H1 (cell line): ENCODE data around the gene PTPRE. TPM values are rescaled to one million over a fixed set of nuclear protein-coding genes. Genes with fewer than 3 reads are reported as not detected.

ENCODE experiments used
- ATF3 ChIP-seq: IDR thresholded peaks from 2 replicates; pipeline ENCODE4 v1.6.1; 2011; ENCODE audit warnings: low read depth, mild to moderate bottlenecking, low read length; ENCODE audit not compliant: insufficient read depth
- EP300 ChIP-seq, 2 experiments: IDR thresholded peaks; 1 replicate in 1 of 2; 2 replicates in 1 of 2; pipeline ENCODE4 v1.6.1; 2011 to 2012; ENCODE audit warnings: low read depth in 2 of 2, low read length in 2 of 2, mild to moderate bottlenecking in 2 of 2, borderline replicate concordance in 1 of 2, inconsistent platforms in 1 of 2, moderate library complexity in 1 of 2
- polyA plus RNA-seq, 7 experiments: library from polyadenylated mRNA; depleted of rRNA in 3 of 7; stranded (reverse) in 5 of 7; unstranded in 2 of 7; fragments of >200 nt in 5 of 7; fragments of 200-250 nt in 2 of 7; gene quantifications; 1 replicate in 5 of 7; 2 replicates in 1 of 7; 4 replicates in 1 of 7; pipeline versions ENCODE4 v1.2.1 to v1.2.3, GENCODE V29; 2011 to 2013; ENCODE audit warnings: missing spikeins in 2 of 7, mixed read lengths in 2 of 7
- total RNA-seq: library from RNA; stranded (reverse); fragmentation: NEBNext Ultra II Directional; extraction: Animal tissue kit (Norgen Biotek cat#: 25700); gene quantifications from 2 replicates; pipeline ENCODE4 v1.2.1, GENCODE V29; 2021

Gene PTPRE
- total and polyA plus RNA-seq, 2 of the 8 experiments (the other 6 are each of a cell fraction or from before 2014, with no cell fraction given), result 0.33 to 0.54 TPM

- TF ChIP-seq EP300 (IDR thresholded peaks at IDR 0.05; ENCODE audit: borderline replicate concordance in 1 of 2, low read depth in 2 of 2, low read length in 2 of 2), result no peak
- TF ChIP-seq ATF3, result no peak
These were observed 38.4 kb downstream of the PTPRE start (continued) for GRCh38 chr10:127945341-127945758.
